Right lung (tissue), 5 donors: ENCODE data around the gene STAT3. TPM values are rescaled to one million over a fixed set of nuclear protein-coding genes. Genes with fewer than 3 reads are reported as not detected.
"Not testable (repeated sequence)": the region's sequence is repeated elsewhere in the genome, so short reads cannot be mapped to it uniquely, and the experiment has no call there.

Experiments used
- DNase-seq, 2 donors: peaks; one replicate each; pipeline ENCODE4 v3.0.0-alpha.2; 2013
- polyA plus RNA-seq, 5 donors: library from polyadenylated mRNA; unstranded; fragments of 120-200 nt; gene quantifications; one replicate each; pipeline versions ENCODE4 v1.2.1 to v1.2.3, GENCODE V29; 2013; ENCODE audit warnings: inconsistent platforms in 1 of 5, low replicate concordance in 1 of 5; ENCODE audit not compliant: insufficient read length in 5 of 5, insufficient read depth in 1 of 5

Gene STAT3
- polyA plus RNA-seq, 5 donors: 66.7 to 81.4 (median 74.4) TPM

- no peak for DNase-seq
Measured at GRCh38 chr17:42279776-42280630, 108.2 kb downstream of the STAT3 start.

- no peak for DNase-seq
Measured at GRCh38 chr17:42277342-42277712, 110.9 kb downstream of the STAT3 start.

GRCh38 chr17:42276609-42277341 lies 111.5 kb downstream of the STAT3 start:
- DNase-seq: no peak

- peak in 1 of 2 donors; percentile 67 for DNase-seq
Measured at GRCh38 chr17:42276359-42276608, 112.0 kb downstream of the STAT3 start, which contains the start of gene STAT5B. TSS of gene STAT5B (minus strand) at chr17:42276391. CDS start at chr17:42232127, 44,264 bp downstream.

- DNase-seq: peak in 1 of 2 donors; percentile 51
Measured at GRCh38 chr17:42275527-42276358, 112.5 kb downstream of the STAT3 start.

GRCh38 chr17:42274812-42275526 lies 113.3 kb downstream of the STAT3 start:
- DNase-seq: no peak

- no peak for DNase-seq
Measured at GRCh38 chr17:42274253-42274542, 114.0 kb downstream of the STAT3 start.

GRCh38 chr17:42273474-42274252 lies 114.6 kb downstream of the STAT3 start:
- no peak for DNase-seq

GRCh38 chr17:42272162-42272907 lies 115.9 kb downstream of the STAT3 start:
- DNase-seq: no peak

- no peak for DNase-seq
Measured at GRCh38 chr17:42271779-42272035, 116.5 kb downstream of the STAT3 start.

- no peak for DNase-seq
Measured at GRCh38 chr17:42271006-42271778, 117.0 kb downstream of the STAT3 start.

GRCh38 chr17:42270596-42270995 lies 117.6 kb downstream of the STAT3 start:
- DNase-seq: no peak

- DNase-seq: no peak
Measured at GRCh38 chr17:42270170-42270535, 118.1 kb downstream of the STAT3 start.

- DNase-seq: no peak
Measured at GRCh38 chr17:42268236-42268635, 120.0 kb downstream of the STAT3 start.

GRCh38 chr17:42266918-42267766 lies 121.1 kb downstream of the STAT3 start:
- DNase-seq: no peak

GRCh38 chr17:42266462-42266861 lies 121.8 kb downstream of the STAT3 start:
- no peak for DNase-seq

GRCh38 chr17:42264366-42264765 lies 123.9 kb downstream of the STAT3 start:
- not testable (repeated sequence) for DNase-seq
